ENCODE results near the gene ITGA11.

Gene ITGA11

DNA sequence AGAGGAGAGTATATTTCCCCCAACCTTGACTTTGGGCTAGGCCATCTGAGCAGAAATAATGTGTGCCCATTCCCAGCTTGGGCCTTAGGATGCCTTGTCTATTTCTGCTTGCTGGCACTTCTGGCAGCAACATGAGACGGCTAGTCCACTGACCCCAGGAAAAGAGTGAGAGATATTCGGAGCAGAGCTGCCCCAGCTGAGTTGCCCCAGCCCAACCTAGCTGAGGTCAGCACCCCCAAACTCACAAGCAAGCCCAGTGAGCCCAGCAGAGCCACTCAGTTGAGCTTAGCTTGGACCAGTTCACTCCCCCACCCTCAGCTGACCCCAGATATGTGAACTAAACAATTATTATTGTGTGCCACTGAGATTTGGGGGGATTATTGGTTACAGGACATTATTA lies 20.2 kb downstream of the ITGA11 start:
- no peak for TF ChIP-seq OSR1 (CRISPR knock-in tag; IDR thresholded peaks at IDR 0.05)
- TF ChIP-seq ESRRG (CRISPR knock-in tag; IDR thresholded peaks at IDR 0.05), result no peak
- TF ChIP-seq ZNF8 (CRISPR knock-in tag; IDR thresholded peaks at IDR 0.05), result no peak
- TF ChIP-seq, protein P1, sequence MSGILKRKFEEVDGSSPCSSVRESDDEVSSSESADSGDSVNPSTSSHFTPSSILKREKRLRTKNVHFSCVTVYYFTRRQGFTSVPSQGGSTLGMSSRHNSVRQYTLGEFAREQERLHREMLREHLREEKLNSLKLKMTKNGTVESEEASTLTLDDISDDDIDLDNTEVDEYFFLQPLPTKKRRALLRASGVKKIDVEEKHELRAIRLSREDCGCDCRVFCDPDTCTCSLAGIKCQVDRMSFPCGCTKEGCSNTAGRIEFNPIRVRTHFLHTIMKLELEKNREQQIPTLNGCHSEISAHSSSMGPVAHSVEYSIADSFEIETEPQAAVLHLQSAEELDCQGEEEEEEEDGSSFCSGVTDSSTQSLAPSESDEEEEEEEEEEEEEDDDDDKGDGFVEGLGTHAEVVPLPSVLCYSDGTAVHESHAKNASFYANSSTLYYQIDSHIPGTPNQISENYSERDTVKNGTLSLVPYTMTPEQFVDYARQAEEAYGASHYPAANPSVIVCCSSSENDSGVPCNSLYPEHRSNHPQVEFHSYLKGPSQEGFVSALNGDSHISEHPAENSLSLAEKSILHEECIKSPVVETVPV (CRISPR knock-in tag; IDR thresholded peaks at IDR 0.05), result no peak
- TF ChIP-seq BACH2 (CRISPR knock-in tag; IDR thresholded peaks at IDR 0.05; ENCODE audit: borderline replicate concordance), result no peak
- TF ChIP-seq, protein P2, sequence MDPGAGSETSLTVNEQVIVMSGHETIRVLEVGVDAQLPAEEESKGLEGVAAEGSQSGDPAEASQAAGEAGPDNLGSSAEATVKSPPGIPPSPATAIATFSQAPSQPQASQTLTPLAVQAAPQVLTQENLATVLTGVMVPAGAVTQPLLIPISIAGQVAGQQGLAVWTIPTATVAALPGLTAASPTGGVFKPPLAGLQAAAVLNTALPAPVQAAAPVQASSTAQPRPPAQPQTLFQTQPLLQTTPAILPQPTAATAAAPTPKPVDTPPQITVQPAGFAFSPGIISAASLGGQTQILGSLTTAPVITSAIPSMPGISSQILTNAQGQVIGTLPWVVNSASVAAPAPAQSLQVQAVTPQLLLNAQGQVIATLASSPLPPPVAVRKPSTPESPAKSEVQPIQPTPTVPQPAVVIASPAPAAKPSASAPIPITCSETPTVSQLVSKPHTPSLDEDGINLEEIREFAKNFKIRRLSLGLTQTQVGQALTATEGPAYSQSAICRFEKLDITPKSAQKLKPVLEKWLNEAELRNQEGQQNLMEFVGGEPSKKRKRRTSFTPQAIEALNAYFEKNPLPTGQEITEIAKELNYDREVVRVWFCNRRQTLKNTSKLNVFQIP (CRISPR knock-in tag; IDR thresholded peaks at IDR 0.05; ENCODE audit: borderline replicate concordance, low read depth), result no peak
- TF ChIP-seq ISL1 (CRISPR knock-in tag; IDR thresholded peaks at IDR 0.05), result no peak
- TF ChIP-seq ZC3H10 (CRISPR knock-in tag; IDR thresholded peaks at IDR 0.05), result no peak
- no peak for TF ChIP-seq ZFP3 (CRISPR knock-in tag; IDR thresholded peaks at IDR 0.05)
- no peak for TF ChIP-seq PATZ1 (CRISPR knock-in tag; IDR thresholded peaks at IDR 0.05; ENCODE audit: borderline replicate concordance)
- TF ChIP-seq TOX (CRISPR knock-in tag; IDR thresholded peaks at IDR 0.05; ENCODE audit: borderline replicate concordance), result no peak
- no peak for TF ChIP-seq GLIS3 (CRISPR knock-in tag; IDR thresholded peaks at IDR 0.05)
- no peak for TF ChIP-seq ZNF565 (CRISPR knock-in tag; conservative IDR thresholded peaks at IDR 0.05; ENCODE audit: low read depth)
- no peak for TF ChIP-seq ZFP30 (CRISPR knock-in tag; IDR thresholded peaks at IDR 0.05)
- no peak for TF ChIP-seq TSHZ2 (CRISPR knock-in tag; IDR thresholded peaks at IDR 0.05)
- TF ChIP-seq RARB (CRISPR knock-in tag; IDR thresholded peaks at IDR 0.05), result no peak
- no peak for ATAC-seq

GRCh38 chr15:68411343-68411675 lies 20.7 kb downstream of the ITGA11 start:
- TF ChIP-seq ZNF565 (CRISPR knock-in tag; conservative IDR thresholded peaks at IDR 0.05; ENCODE audit: low read depth) (no peak), ZFP30 (CRISPR knock-in tag; IDR thresholded peaks at IDR 0.05) (no peak), CSDC2 (CRISPR knock-in tag; IDR thresholded peaks at IDR 0.05) (no peak), GLIS3 (CRISPR knock-in tag; IDR thresholded peaks at IDR 0.05) (no peak), PPARA (CRISPR knock-in tag; IDR thresholded peaks at IDR 0.05; ENCODE audit: borderline replicate concordance) (no peak), OSR1 (CRISPR knock-in tag; IDR thresholded peaks at IDR 0.05) (no peak), BACH2 (CRISPR knock-in tag; IDR thresholded peaks at IDR 0.05; ENCODE audit: borderline replicate concordance) (no peak), ZFP3 (CRISPR knock-in tag; IDR thresholded peaks at IDR 0.05) (no peak), TSHZ2 (CRISPR knock-in tag; IDR thresholded peaks at IDR 0.05) (no peak), ZC3H10 (CRISPR knock-in tag; IDR thresholded peaks at IDR 0.05) (no peak)
- TF ChIP-seq, protein P3, sequence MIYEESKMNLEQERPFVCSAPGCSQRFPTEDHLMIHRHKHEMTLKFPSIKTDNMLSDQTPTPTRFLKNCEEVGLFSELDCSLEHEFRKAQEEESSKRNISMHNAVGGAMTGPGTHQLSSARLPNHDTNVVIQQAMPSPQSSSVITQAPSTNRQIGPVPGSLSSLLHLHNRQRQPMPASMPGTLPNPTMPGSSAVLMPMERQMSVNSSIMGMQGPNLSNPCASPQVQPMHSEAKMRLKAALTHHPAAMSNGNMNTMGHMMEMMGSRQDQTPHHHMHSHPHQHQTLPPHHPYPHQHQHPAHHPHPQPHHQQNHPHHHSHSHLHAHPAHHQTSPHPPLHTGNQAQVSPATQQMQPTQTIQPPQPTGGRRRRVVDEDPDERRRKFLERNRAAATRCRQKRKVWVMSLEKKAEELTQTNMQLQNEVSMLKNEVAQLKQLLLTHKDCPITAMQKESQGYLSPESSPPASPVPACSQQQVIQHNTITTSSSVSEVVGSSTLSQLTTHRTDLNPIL (CRISPR knock-in tag; IDR thresholded peaks at IDR 0.05; ENCODE audit: low read depth), result no peak
- no peak for ATAC-seq

Measured in SK-N-SH treated with all-trans-retinoic acid at 6 μM for 48 hours (cell line).